ENCODE measurements around the gene P2RX1.
A peak's percentile ranks its signal among the peaks of the same experiment; 100 is the strongest.

The P2RX1 gene

GRCh38 chr17:3891626-3892094, 24.6 kb downstream of the P2RX1 start:
- H3K4me3 Mint-ChIP-seq, result peak overlapping the region; percentile 81
- ATAC-seq (replicated peaks; ENCODE audit: extremely low read depth, poor library complexity, severe bottlenecking), result no peak
- H3K27ac Mint-ChIP-seq (ENCODE audit: low read depth), result peak overlapping the region; percentile 27
- no peaks in the 10 kb centered on the region for H3K9me3 Mint-ChIP-seq
- H3K4me1 Mint-ChIP-seq, result peaks cover 40% of the 10 kb centered on the region
- no peak for DNase-seq (ENCODE audit: low spot score in 2 of 2)
- H3K27me3 Mint-ChIP-seq, result no peaks in the 10 kb centered on the region
- peaks cover 11% of the 10 kb centered on the region for H3K36me3 Mint-ChIP-seq (ENCODE audit: insufficient read depth)

- Mint-ChIP-seq H3K9me3 (no peaks in the 10 kb centered on the region), H3K4me1 (peaks cover 45% of the 10 kb centered on the region), H3K36me3 (ENCODE audit: insufficient read depth) (peaks cover 11% of the 10 kb centered on the region), H3K27me3 (no peaks in the 10 kb centered on the region), H3K27ac (ENCODE audit: low read depth) (no peak overlapping the region), H3K4me3 (peak overlapping the region; percentile 81)
- ATAC-seq (replicated peaks; ENCODE audit: extremely low read depth, poor library complexity, severe bottlenecking), result no peak
- no peak for DNase-seq (ENCODE audit: low spot score in 2 of 2)
These were observed 25.4 kb downstream of the P2RX1 start for GRCh38 chr17:3890878-3891219.

GRCh38 chr17:3890082-3890877, 26.0 kb downstream of the P2RX1 start:
- H3K4me3 Mint-ChIP-seq, result no peak overlapping the region
- peaks cover 45% of the 10 kb centered on the region for H3K4me1 Mint-ChIP-seq
- H3K27ac Mint-ChIP-seq (ENCODE audit: low read depth), result no peak overlapping the region
- ATAC-seq (replicated peaks; ENCODE audit: extremely low read depth, poor library complexity, severe bottlenecking) (no peak), DNase-seq (ENCODE audit: low spot score in 2 of 2) (no peak)
- no peaks in the 10 kb centered on the region for H3K27me3 Mint-ChIP-seq
- H3K9me3 Mint-ChIP-seq, result no peaks in the 10 kb centered on the region
- peaks cover 11% of the 10 kb centered on the region for H3K36me3 Mint-ChIP-seq (ENCODE audit: insufficient read depth)

- H3K27me3 Mint-ChIP-seq, result no peaks in the 10 kb centered on the region
- H3K4me1 Mint-ChIP-seq, result peaks cover 45% of the 10 kb centered on the region
- no peak overlapping the region for H3K4me3 Mint-ChIP-seq
- H3K36me3 Mint-ChIP-seq (ENCODE audit: insufficient read depth), result peaks cover 11% of the 10 kb centered on the region
- DNase-seq (ENCODE audit: low spot score in 2 of 2) (no peak), ATAC-seq (replicated peaks; ENCODE audit: extremely low read depth, poor library complexity, severe bottlenecking) (no peak)
- no peak overlapping the region for H3K27ac Mint-ChIP-seq (ENCODE audit: low read depth)
- H3K9me3 Mint-ChIP-seq, result no peaks in the 10 kb centered on the region
These were observed 26.8 kb downstream of the P2RX1 start for GRCh38 chr17:3889325-3890012.

GRCh38 chr17:3888343-3889171, 27.7 kb downstream of the P2RX1 start:
- Mint-ChIP-seq H3K27ac (ENCODE audit: low read depth) (no peak overlapping the region), H3K36me3 (ENCODE audit: insufficient read depth) (peaks cover 8% of the 10 kb centered on the region), H3K27me3 (no peaks in the 10 kb centered on the region), H3K9me3 (no peaks in the 10 kb centered on the region), H3K4me3 (no peak overlapping the region), H3K4me1 (peaks cover 40% of the 10 kb centered on the region)
- DNase-seq (ENCODE audit: low spot score in 2 of 2) (no peak), ATAC-seq (replicated peaks; ENCODE audit: extremely low read depth, poor library complexity, severe bottlenecking) (no peak)

- H3K36me3 Mint-ChIP-seq (ENCODE audit: insufficient read depth), result peaks cover 6% of the 10 kb centered on the region
- no peak for DNase-seq (ENCODE audit: low spot score in 2 of 2)
- no peaks in the 10 kb centered on the region for H3K27me3 Mint-ChIP-seq
- H3K9me3 Mint-ChIP-seq, result no peaks in the 10 kb centered on the region
- H3K4me3 Mint-ChIP-seq, result no peak overlapping the region
- ATAC-seq (replicated peaks; ENCODE audit: extremely low read depth, poor library complexity, severe bottlenecking), result no peak
- H3K27ac Mint-ChIP-seq (ENCODE audit: low read depth), result no peak overlapping the region
- H3K4me1 Mint-ChIP-seq, result peaks cover 36% of the 10 kb centered on the region
These were observed 28.5 kb downstream of the P2RX1 start for GRCh38 chr17:3887804-3888203.

- Mint-ChIP-seq H3K36me3 (ENCODE audit: insufficient read depth) (peaks cover 6% of the 10 kb centered on the region), H3K9me3 (no peaks in the 10 kb centered on the region), H3K27me3 (no peaks in the 10 kb centered on the region), H3K4me1 (peaks cover 36% of the 10 kb centered on the region), H3K27ac (ENCODE audit: low read depth) (no peak overlapping the region), H3K4me3 (no peak overlapping the region)
- no peak for ATAC-seq (replicated peaks; ENCODE audit: extremely low read depth, poor library complexity, severe bottlenecking)
- no peak for DNase-seq (ENCODE audit: low spot score in 2 of 2)
These were observed 28.9 kb downstream of the P2RX1 start for GRCh38 chr17:3887394-3887793.

- DNase-seq (ENCODE audit: low spot score in 2 of 2), result no peak
- no peak overlapping the region for H3K27ac Mint-ChIP-seq (ENCODE audit: low read depth)
- ATAC-seq (replicated peaks; ENCODE audit: extremely low read depth, poor library complexity, severe bottlenecking), result no peak
- peaks cover 4% of the 10 kb centered on the region for H3K36me3 Mint-ChIP-seq (ENCODE audit: insufficient read depth)
- H3K4me3 Mint-ChIP-seq, result peak overlapping the region; percentile 31
- no peaks in the 10 kb centered on the region for H3K27me3 Mint-ChIP-seq
- H3K9me3 Mint-ChIP-seq, result no peaks in the 10 kb centered on the region
- H3K4me1 Mint-ChIP-seq, result peaks cover 30% of the 10 kb centered on the region
These were observed 29.5 kb downstream of the P2RX1 start for GRCh38 chr17:3886776-3887175.

GRCh38 chr17:3885970-3886369, 30.3 kb downstream of the P2RX1 start:
- Mint-ChIP-seq H3K9me3 (no peaks in the 10 kb centered on the region), H3K4me3 (no peak overlapping the region), H3K36me3 (ENCODE audit: insufficient read depth) (peaks cover 4% of the 10 kb centered on the region), H3K27me3 (no peaks in the 10 kb centered on the region), H3K27ac (ENCODE audit: low read depth) (no peak overlapping the region), H3K4me1 (peaks cover 22% of the 10 kb centered on the region)
- ATAC-seq (replicated peaks; ENCODE audit: extremely low read depth, poor library complexity, severe bottlenecking) (no peak), DNase-seq (ENCODE audit: low spot score in 2 of 2) (no peak)

GRCh38 chr17:3885271-3885670, 31.0 kb downstream of the P2RX1 start:
- Mint-ChIP-seq H3K9me3 (no peaks in the 10 kb centered on the region), H3K36me3 (ENCODE audit: insufficient read depth) (peaks cover 4% of the 10 kb centered on the region), H3K27me3 (no peaks in the 10 kb centered on the region), H3K4me1 (peaks cover 22% of the 10 kb centered on the region), H3K27ac (ENCODE audit: low read depth) (no peak overlapping the region), H3K4me3 (no peak overlapping the region)
- DNase-seq (ENCODE audit: low spot score in 2 of 2) (no peak), ATAC-seq (replicated peaks; ENCODE audit: extremely low read depth, poor library complexity, severe bottlenecking) (no peak)

GRCh38 chr17:3884188-3884587, 32.1 kb downstream of the P2RX1 start:
- Mint-ChIP-seq H3K27me3 (no peaks in the 10 kb centered on the region), H3K27ac (ENCODE audit: low read depth) (no peak overlapping the region), H3K36me3 (ENCODE audit: insufficient read depth) (peaks cover 4% of the 10 kb centered on the region), H3K4me3 (no peak overlapping the region), H3K4me1 (peaks cover 22% of the 10 kb centered on the region), H3K9me3 (no peaks in the 10 kb centered on the region)
- DNase-seq (ENCODE audit: low spot score in 2 of 2), result no peak
- ATAC-seq (replicated peaks; ENCODE audit: extremely low read depth, poor library complexity, severe bottlenecking), result no peak

- no peak for ATAC-seq (replicated peaks; ENCODE audit: extremely low read depth, poor library complexity, severe bottlenecking)
- Mint-ChIP-seq H3K4me3 (no peak overlapping the region), H3K27ac (ENCODE audit: low read depth) (no peak overlapping the region), H3K9me3 (no peaks in the 10 kb centered on the region), H3K27me3 (no peaks in the 10 kb centered on the region), H3K36me3 (ENCODE audit: insufficient read depth) (peaks cover 2% of the 10 kb centered on the region), H3K4me1 (peaks cover 11% of the 10 kb centered on the region)
- no peak for DNase-seq (ENCODE audit: low spot score in 2 of 2)
These were observed 34.0 kb downstream of the P2RX1 start for GRCh38 chr17:3882276-3882675.
